Astrocyte of the spinal cord (primary cell): ENCODE data around the gene AP1G2.
"Not testable (repeated sequence)": the region's sequence is repeated elsewhere in the genome, so short reads cannot be mapped to it uniquely, and the experiment has no call there.

Experiments used
- DNase-seq: peaks from one replicate; pipeline ENCODE4 v3.0.0; 2011; ENCODE audit warnings: low read depth, low spot score
- H3K4me3 ChIP-seq: 2 replicates; pipeline ENCODE4 v1.5.1; 2011; ENCODE audit warnings: low read depth, mild to moderate bottlenecking, low read length, moderate library complexity
- CTCF ChIP-seq: IDR thresholded peaks from 2 replicates; pipeline ENCODE4 v1.5.1; 2012; ENCODE audit warnings: low read depth, mild to moderate bottlenecking, low read length, inconsistent platforms
- in situ Hi-C: cut with HindIII; loops from 2 replicates; pipeline ENCODE4 v1.10.0; 2017; ENCODE audit warnings: low sequenced_read_pairs

AP1G2 gene

GRCh38 chr14:23601424-23601823 is 33.8 kb upstream of the AP1G2 start:
- in situ Hi-C loops = no loop called here
- H3K4me3 ChIP-seq = no peak overlapping the region
- TF ChIP-seq CTCF = no peak
- DNase-seq = no peak

- in situ Hi-C loops = no loop called here
- TF ChIP-seq CTCF = no peak
- DNase-seq = no peak
- no peak overlapping the region for H3K4me3 ChIP-seq
Measured at GRCh38 chr14:23600806-23601205, 33.2 kb upstream of the AP1G2 start.

GRCh38 chr14:23600322-23600707 is 32.7 kb upstream of the AP1G2 start:
- in situ Hi-C loops = no loop called here
- TF ChIP-seq CTCF = no peak
- H3K4me3 ChIP-seq = no peak overlapping the region
- DNase-seq = no peak

- DNase-seq, in situ Hi-C loops, H3K4me3 ChIP-seq: not testable (repeated sequence)
Measured at GRCh38 chr14:23594191-23594590, 26.6 kb upstream of the AP1G2 start.

GRCh38 chr14:23590198-23590597 is 22.6 kb upstream of the AP1G2 start:
- in situ Hi-C loops = no loop called here
- no peak for TF ChIP-seq CTCF
- no peak overlapping the region for H3K4me3 ChIP-seq
- no peak for DNase-seq

GRCh38 chr14:23589606-23590005 is 22.0 kb upstream of the AP1G2 start:
- DNase-seq = no peak
- in situ Hi-C loops = no loop called here
- no peak overlapping the region for H3K4me3 ChIP-seq
- no peak for TF ChIP-seq CTCF

- TF ChIP-seq CTCF = peak; percentile 84
- DNase-seq = peak; percentile 80
- H3K4me3 ChIP-seq = no peak overlapping the region
- in situ Hi-C loops = no loop called here
Measured at GRCh38 chr14:23588884-23589598, 21.4 kb upstream of the AP1G2 start.

- in situ Hi-C loops = not testable (repeated sequence)
Measured at GRCh38 chr14:23584527-23585203, 17.1 kb upstream of the AP1G2 start.

GRCh38 chr14:23583761-23584526 is 16.4 kb upstream of the AP1G2 start:
- in situ Hi-C loops, H3K4me3 ChIP-seq, DNase-seq: not testable (repeated sequence)

More at GRCh38 chr14:23584527-23585203, 17.1 kb upstream of the AP1G2 start:
- not testable (repeated sequence) for DNase-seq, H3K4me3 ChIP-seq
